Measurements from ENCODE around the gene SMAD2. TPM values are rescaled to one million over a fixed set of nuclear protein-coding genes. Genes with fewer than 3 reads are reported as not detected.

The SMAD2 gene
- total and polyA plus RNA-seq, 7 donors: 34.1 to 101 (median 56.1) TPM

DNA sequence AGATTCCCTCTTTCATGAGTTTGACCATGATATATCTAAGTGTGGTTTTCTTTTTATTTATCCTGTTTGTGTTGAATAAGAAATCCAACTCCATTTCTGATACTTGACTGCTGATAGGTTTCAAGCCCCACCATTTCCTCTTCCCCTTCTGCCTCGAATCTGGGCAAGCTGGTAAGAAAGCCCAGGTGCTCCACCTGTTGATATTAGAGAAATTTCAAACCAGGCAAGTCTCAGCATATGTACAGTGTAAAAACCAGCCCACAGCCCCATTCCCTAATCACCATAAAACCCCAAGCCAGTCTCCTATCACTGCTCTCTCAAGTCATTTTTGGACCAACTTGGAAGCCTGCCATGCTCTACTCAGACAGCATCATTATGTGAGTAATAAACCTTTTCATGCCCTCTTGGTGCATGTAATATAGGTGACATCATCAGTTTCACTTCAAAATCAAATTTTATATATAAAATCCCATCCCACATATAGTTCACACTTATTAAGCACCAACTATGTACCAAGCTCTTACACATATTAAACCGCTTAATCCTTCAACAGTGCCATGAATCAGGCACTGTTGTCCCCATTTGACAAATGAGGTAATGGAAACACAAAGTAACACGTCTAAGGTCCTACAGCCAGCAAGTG is 46.6 kb downstream of the SMAD2 start:
- Histone ChIP-seq H3K4me1 (peaks cover 0 to 11% (median 10%) of the 10 kb centered on the region in 4 donors), H3K27me3 (no peaks in the 10 kb centered on the region), H3K4me3 (no peak overlapping the region), H3K9me3 (no peaks in the 10 kb centered on the region), H3K27ac (no peak overlapping the region), H3K36me3 (peaks cover 0 to 14% (median 3%) of the 10 kb centered on the region in 4 donors)
- TF ChIP-seq, protein P1, sequence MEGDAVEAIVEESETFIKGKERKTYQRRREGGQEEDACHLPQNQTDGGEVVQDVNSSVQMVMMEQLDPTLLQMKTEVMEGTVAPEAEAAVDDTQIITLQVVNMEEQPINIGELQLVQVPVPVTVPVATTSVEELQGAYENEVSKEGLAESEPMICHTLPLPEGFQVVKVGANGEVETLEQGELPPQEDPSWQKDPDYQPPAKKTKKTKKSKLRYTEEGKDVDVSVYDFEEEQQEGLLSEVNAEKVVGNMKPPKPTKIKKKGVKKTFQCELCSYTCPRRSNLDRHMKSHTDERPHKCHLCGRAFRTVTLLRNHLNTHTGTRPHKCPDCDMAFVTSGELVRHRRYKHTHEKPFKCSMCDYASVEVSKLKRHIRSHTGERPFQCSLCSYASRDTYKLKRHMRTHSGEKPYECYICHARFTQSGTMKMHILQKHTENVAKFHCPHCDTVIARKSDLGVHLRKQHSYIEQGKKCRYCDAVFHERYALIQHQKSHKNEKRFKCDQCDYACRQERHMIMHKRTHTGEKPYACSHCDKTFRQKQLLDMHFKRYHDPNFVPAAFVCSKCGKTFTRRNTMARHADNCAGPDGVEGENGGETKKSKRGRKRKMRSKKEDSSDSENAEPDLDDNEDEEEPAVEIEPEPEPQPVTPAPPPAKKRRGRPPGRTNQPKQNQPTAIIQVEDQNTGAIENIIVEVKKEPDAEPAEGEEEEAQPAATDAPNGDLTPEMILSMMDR (IDR thresholded peaks at IDR 0.05): no peak
- TF ChIP-seq POLR2A (IDR thresholded peaks at IDR 0.05) (no peak), POLR2AphosphoS5 (IDR thresholded peaks at IDR 0.05) (no peak), EP300 (IDR thresholded peaks at IDR 0.05) (no peak)
- 47 to 65% methylated on average over 3 of the region's 3 CpGs for WGBS, 2 donors
- intact Hi-C loops (cut with DNase I): no loop called here
- DNase-seq: no peak

DNA sequence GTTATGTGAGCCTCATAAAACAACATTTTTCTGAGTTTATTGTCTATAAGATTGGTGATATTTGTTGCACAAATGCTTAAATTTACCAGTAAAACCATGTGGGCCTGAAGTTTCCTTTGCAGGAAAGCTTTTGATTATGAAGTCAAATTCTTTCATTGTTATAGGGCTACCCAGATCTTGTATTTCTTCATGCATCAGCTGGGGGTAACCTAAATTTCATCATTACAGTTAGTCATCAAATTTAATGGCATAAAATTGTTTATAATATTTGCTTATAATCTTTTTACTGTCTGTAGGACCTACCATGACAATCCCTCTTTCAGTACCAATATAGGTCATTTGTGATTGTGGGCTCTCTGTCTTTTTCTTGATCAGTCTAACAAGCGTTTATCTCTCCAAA is 47.8 kb downstream of the SMAD2 start:
- 96% methylated on average over 1 of the region's 1 CpG for WGBS, 2 donors

DNA sequence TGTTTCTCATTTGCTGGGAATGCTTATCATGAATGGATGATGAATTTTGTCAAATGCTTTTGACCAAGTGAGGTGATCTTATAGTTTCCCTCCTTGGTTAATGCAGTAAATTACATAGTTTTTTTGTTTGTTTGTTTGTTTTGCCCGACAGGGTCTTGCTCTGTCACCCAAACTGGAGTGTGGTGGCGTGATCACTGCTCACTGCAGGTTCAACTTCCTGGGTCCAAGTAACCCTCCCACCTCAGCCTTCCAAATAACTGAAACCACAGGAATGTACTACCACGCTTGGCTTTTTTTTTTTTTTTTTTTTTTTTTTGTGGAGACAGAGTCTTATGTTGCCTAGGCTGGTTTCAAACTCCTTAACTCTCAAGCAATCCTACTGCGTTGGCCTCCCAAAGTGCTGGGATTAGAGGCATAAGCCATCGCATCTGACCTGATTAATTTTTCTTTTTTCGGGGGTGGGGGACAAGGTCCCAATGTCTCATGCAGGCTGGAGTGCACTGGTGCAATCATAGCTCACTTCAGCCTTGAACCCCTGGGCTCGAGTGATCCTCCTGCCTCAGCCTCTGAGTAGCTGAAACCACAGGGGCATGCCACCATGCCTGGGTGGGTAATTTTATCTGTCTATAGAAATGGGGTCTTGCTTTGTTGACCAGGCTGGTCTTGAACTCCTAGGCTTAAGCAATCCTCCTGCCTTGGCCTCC is 48.6 kb downstream of the SMAD2 start:
- Histone ChIP-seq H3K4me3 (no peak overlapping the region), H3K9me3 (no peaks in the 10 kb centered on the region), H3K27ac (no peak overlapping the region), H3K27me3 (no peaks in the 10 kb centered on the region), H3K4me1 (peaks cover 0 to 15% (median 10%) of the 10 kb centered on the region in 4 donors), H3K36me3 (peaks cover 0 to 7% (median 2%) of the 10 kb centered on the region in 4 donors)
- intact Hi-C loops (cut with DNase I): no loop called here
- 91 to 92% methylated on average over 7 of the region's 7 CpGs for WGBS, 2 donors
- no peak for DNase-seq
- TF ChIP-seq POLR2A (IDR thresholded peaks at IDR 0.05) (no peak), POLR2AphosphoS5 (IDR thresholded peaks at IDR 0.05) (no peak), EP300 (IDR thresholded peaks at IDR 0.05) (no peak)
- TF ChIP-seq, protein P1 (IDR thresholded peaks at IDR 0.05): no peak

More for the DNA sequence above, 47.8 kb downstream of the SMAD2 start:
- Histone ChIP-seq H3K4me1 (peaks cover 0 to 11% (median 10%) of the 10 kb centered on the region in 4 donors), H3K27me3 (no peaks in the 10 kb centered on the region), H3K4me3 (no peak overlapping the region), H3K27ac (no peak overlapping the region), H3K9me3 (no peaks in the 10 kb centered on the region), H3K36me3 (peaks cover 0 to 9% (median 3%) of the 10 kb centered on the region in 4 donors)
- intact Hi-C loops (cut with DNase I): no loop called here
- no peak for DNase-seq
- TF ChIP-seq EP300 (IDR thresholded peaks at IDR 0.05): no peak
- TF ChIP-seq POLR2A (IDR thresholded peaks at IDR 0.05): no peak
- TF ChIP-seq, protein P1 (IDR thresholded peaks at IDR 0.05): no peak
- no peak for TF ChIP-seq POLR2AphosphoS5 (IDR thresholded peaks at IDR 0.05)

DNA sequence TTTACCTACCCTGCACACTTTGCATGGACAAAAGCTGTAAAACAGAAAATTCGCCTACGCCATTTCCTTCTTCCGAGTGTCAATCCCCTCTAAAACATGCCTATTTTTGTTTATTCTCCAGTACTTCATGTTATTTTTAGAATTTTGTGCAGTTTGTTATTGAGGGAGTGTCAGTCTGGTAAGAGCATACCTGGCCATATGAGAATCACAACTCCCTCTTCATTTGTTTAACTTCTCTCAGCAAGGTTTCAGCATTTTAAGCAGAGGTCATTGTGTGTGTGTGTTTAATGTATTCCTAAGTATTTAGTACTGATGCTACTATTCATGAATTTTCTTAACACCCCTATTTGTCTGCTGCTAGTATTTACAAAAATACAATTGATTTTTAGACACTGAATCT is 49.4 kb downstream of the SMAD2 start:
- Histone ChIP-seq H3K27me3 (no peaks in the 10 kb centered on the region), H3K36me3 (peaks cover 0 to 7% (median under 1%) of the 10 kb centered on the region in 4 donors), H3K4me1 (peaks cover 0 to 19% (median 10%) of the 10 kb centered on the region in 4 donors), H3K27ac (no peak overlapping the region), H3K9me3 (no peaks in the 10 kb centered on the region), H3K4me3 (no peak overlapping the region)
- intact Hi-C loops (cut with DNase I): no loop called here
- WGBS, 2 donors: 45 to 84% methylated on average over 2 to 3 of the region's 3 CpGs
- TF ChIP-seq POLR2AphosphoS5 (IDR thresholded peaks at IDR 0.05) (no peak), EP300 (IDR thresholded peaks at IDR 0.05) (no peak), POLR2A (IDR thresholded peaks at IDR 0.05) (no peak)
- TF ChIP-seq, protein P1 (IDR thresholded peaks at IDR 0.05): no peak
- DNase-seq: no peak

Measured in sigmoid colon (tissue), 7 donors.